Lung (tissue), 12 donors: ENCODE measurements around the gene GRM8. TPM values are rescaled to one million over a fixed set of nuclear protein-coding genes. Genes with fewer than 3 reads are reported as not detected.
A peak's percentile ranks its signal among the peaks of the same experiment; 100 is the strongest.

Source experiments
- ATAC-seq: fragments of 200-7000 bp; cut with Tn5 transposase; one replicate; pipeline ENCODE4 v1.9.1; 2020; ENCODE audit warnings: moderate number of reproducible peaks; ENCODE audit not compliant: insufficient read depth, low FRiP score
- DNase-seq, 3 donors: peaks; one replicate each; pipeline ENCODE4 v3.0.0-alpha.2; 2013 to 2017
- H3K27ac ChIP-seq, 2 donors: one replicate each; pipeline ENCODE4 v1.5.1; 2013; ENCODE audit warnings: mild to moderate bottlenecking in 2 of 2, moderate library complexity in 2 of 2, control low read depth in 1 of 2, inconsistent platforms in 1 of 2, low read depth in 1 of 2, low read length in 1 of 2
- H3K27me3 ChIP-seq, 3 donors: one replicate each; pipeline ENCODE4 v1.5.1; 2013; ENCODE audit warnings: low read length in 2 of 3; ENCODE audit not compliant: control insufficient read depth in 3 of 3, insufficient read depth in 3 of 3
- H3K36me3 ChIP-seq, 4 donors: one replicate each; pipeline ENCODE4 v1.5.1; 2013; ENCODE audit warnings: low read length in 4 of 4, mild to moderate bottlenecking in 1 of 4, moderate library complexity in 1 of 4; ENCODE audit not compliant: control insufficient read depth in 4 of 4, insufficient read depth in 4 of 4
- H3K4me1 ChIP-seq, 5 donors: one replicate each; pipeline ENCODE4 v1.5.1; 2013; ENCODE audit warnings: low read length in 5 of 5, mild to moderate bottlenecking in 2 of 5, moderate library complexity in 1 of 5; ENCODE audit not compliant: control insufficient read depth in 5 of 5, insufficient read depth in 5 of 5
- H3K4me3 ChIP-seq: one replicate; pipeline ENCODE4 v1.5.1; 2013; ENCODE audit warnings: mild to moderate bottlenecking, control low read depth, moderate library complexity
- H3K9ac ChIP-seq, 2 donors: one replicate each; pipeline ENCODE4 v1.5.1; 2013; ENCODE audit warnings: low read length in 2 of 2, control low read depth in 1 of 2; ENCODE audit not compliant: insufficient read depth in 1 of 2
- H3K9me3 ChIP-seq, 4 donors: one replicate each; pipeline ENCODE4 v1.5.1; 2013; ENCODE audit warnings: low read length in 3 of 4, mild to moderate bottlenecking in 1 of 4, moderate library complexity in 1 of 4; ENCODE audit not compliant: control insufficient read depth in 4 of 4, insufficient read depth in 3 of 4
- WGBS, 2 donors: extraction: QIAGEN DNeasy Blood & Tissue Kit; methylation state at CpG; one replicate each; pipeline ENCODE4 v1.1.7; 2013; 5-methylcytosine and 5-hydroxymethylcytosine counted together
- polyA plus RNA-seq, 2 donors: library from polyadenylated mRNA; stranded (reverse); fragments of 200-250 nt; gene quantifications; one replicate each; pipeline ENCODE4 v1.2.1, GENCODE V29; 2013
- total RNA-seq, 2 donors: library from RNA; depleted of rRNA in 1 of 2; stranded (reverse); fragments of >200 nt in 1 of 2; gene quantifications; one replicate each; pipeline ENCODE4 v1.2.1, GENCODE V29; 2014 to 2021
- TF ChIP-seq, protein P1 (sequence below): IDR thresholded peaks from 2 replicates; pipeline ENCODE4 v1.5.1; 2012; ENCODE audit warnings: mild to moderate bottlenecking; ENCODE audit errors: control extremely low read depth, extremely low read depth
- donor health status: control.
- donor health status: control.
- donor health status: Bipolar disorder and iron deficiency.
- donor health status: healthy.
- donor health status: DM: yes; HTN: yes; CAD: no.

The GRM8 gene
- total and polyA plus RNA-seq, 4 donors = 0.01 to 0.83 (median 0.24) TPM; not detected in 1

DNA sequence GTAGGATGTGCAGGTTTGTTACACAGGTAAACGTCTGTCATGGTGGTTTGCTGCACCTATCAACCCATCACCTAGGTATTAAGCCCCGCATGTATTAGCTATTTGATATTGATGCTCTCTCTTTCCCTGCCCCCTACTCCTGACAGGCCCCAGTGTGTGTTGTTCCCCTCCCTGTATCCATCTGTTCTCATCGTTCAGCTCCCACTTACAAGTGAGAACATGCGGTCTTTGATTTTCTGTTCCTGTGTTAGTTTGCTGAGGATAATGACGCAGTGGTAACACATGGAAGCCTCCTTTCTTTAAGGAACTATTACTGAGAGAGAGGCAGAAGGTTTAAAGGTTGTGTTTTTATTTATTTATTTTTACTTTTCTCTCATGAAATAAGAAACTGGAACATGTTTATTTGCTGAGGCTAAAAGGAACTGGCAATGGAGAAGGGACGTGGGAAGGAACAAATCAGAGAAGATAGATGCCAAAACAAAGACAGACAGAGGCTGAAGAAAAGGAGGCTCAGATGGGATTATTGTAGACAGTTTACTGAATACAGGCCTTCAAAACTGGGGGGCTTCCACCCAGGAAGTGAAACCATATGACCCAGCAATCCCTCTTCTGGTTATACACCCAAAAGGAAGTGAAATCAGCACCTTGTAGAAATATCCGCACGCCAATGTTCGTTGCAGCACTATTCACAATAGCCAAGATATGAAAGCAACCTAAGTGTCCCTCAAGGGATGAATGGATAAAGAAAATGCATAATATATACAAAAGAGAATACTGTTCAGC is 556.3 kb downstream of the GRM8 start:
- TF ChIP-seq, protein P1, sequence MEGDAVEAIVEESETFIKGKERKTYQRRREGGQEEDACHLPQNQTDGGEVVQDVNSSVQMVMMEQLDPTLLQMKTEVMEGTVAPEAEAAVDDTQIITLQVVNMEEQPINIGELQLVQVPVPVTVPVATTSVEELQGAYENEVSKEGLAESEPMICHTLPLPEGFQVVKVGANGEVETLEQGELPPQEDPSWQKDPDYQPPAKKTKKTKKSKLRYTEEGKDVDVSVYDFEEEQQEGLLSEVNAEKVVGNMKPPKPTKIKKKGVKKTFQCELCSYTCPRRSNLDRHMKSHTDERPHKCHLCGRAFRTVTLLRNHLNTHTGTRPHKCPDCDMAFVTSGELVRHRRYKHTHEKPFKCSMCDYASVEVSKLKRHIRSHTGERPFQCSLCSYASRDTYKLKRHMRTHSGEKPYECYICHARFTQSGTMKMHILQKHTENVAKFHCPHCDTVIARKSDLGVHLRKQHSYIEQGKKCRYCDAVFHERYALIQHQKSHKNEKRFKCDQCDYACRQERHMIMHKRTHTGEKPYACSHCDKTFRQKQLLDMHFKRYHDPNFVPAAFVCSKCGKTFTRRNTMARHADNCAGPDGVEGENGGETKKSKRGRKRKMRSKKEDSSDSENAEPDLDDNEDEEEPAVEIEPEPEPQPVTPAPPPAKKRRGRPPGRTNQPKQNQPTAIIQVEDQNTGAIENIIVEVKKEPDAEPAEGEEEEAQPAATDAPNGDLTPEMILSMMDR = no peak
- Histone ChIP-seq H3K9me3 (no peaks in the 10 kb centered on the region), H3K4me3 (no peak overlapping the region), H3K9ac (no peak overlapping the region), H3K27me3 (no peaks in the 10 kb centered on the region), H3K36me3 (no peaks in the 10 kb centered on the region), H3K4me1 (no peaks in the 10 kb centered on the region), H3K27ac (no peak overlapping the region)
- no peak for DNase-seq
- WGBS, 2 donors = 77 to 82% methylated on average over 9 of the region's 9 CpGs
- ATAC-seq = no peak

DNA sequence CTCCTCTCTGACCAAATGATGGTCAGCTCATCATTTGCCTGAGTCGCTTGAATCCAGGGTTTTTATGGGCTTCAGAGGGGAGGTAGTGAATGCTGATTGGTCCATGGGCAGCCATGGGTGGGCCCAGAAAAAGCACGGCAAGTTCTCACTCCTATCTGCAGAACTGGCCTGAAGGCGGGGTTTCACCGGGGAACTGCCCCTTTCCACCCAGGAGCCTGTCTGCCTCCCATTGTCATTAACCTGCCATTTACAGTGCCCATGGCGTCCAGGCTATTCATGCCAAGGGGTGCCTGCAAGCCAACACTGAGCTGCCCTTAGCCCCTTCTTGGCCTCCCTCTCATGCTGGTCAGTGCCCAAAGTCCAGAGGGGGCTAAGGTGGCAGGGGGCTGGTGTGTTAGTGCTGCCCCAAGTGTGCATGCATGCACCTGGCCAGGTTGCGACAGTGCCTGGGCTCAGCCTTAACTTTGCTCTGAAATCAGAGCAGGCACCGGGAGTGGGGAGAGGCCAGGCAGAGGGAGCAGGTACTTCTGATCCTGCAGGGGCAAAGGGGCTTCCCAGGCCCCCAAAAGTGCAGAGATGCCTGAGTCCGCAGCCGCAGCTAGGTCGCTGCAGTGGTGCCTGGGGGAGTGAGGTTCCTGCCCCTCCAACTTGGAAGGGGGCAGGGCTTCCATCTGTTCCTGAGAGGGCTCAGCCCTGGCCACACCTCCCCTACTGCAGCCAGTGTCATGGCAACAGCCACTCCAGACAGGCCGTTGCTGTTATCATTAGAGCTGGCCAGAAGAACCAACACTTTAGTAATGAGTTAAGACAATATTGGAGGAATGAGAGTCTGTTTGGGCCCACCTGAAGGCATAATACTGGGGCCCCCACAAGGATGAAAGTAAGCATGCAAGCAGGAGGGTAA is 561.6 kb downstream of the GRM8 start:
- no peak overlapping the region for H3K9ac ChIP-seq
- TF ChIP-seq, protein P1 = no peak
- no peaks in the 10 kb centered on the region for H3K27me3 ChIP-seq
- no peak overlapping the region for H3K27ac ChIP-seq
- DNase-seq = peak in 1 of 3 donors; percentile 5
- 89 to 94% methylated on average over 11 of the region's 11 CpGs for WGBS, 2 donors
- H3K9me3 ChIP-seq = peaks cover 0 to 13% (median 0%) of the 10 kb centered on the region in 4 donors
- no peak overlapping the region for H3K4me3 ChIP-seq
- ATAC-seq = no peak
- no peaks in the 10 kb centered on the region for H3K36me3 ChIP-seq
- H3K4me1 ChIP-seq = no peaks in the 10 kb centered on the region

DNA sequence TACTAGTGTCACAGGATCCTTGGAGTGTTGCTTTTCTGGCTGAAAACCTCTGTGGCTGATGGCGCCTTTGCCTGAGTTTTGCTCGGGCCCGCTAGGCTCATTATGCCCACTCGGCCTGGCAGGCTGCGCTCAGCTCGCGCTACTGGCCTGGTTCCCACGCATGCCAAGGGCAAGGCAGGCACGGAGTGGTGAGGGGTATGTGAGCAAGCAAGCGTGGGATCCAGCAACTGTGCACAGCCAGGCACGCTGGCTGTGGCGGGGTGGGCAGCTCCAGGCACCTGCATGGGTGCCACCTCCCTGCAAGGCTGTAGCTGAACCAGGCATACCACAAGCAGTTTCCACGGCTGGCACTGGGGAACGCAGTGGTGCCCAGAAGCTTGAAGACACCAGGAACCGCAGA is 562.6 kb downstream of the GRM8 start:
- no peaks in the 10 kb centered on the region for H3K27me3 ChIP-seq
- H3K9ac ChIP-seq = no peak overlapping the region
- no peak overlapping the region for H3K4me3 ChIP-seq
- no peak overlapping the region for H3K27ac ChIP-seq
- H3K36me3 ChIP-seq = no peaks in the 10 kb centered on the region
- peaks cover 0 to 13% (median 0%) of the 10 kb centered on the region in 4 donors for H3K9me3 ChIP-seq
- DNase-seq (no peak), ATAC-seq (no peak)
- 95 to 97% methylated on average over 15 of the region's 15 CpGs for WGBS, 2 donors
- TF ChIP-seq, protein P1 = no peak
- no peaks in the 10 kb centered on the region for H3K4me1 ChIP-seq
